ENCODE results near the gene ZNF202.
A peak's percentile ranks its signal among the peaks of the same experiment; 100 is the strongest.
"Not testable (repeated sequence)": the region's sequence is repeated elsewhere in the genome, so short reads cannot be mapped to it uniquely, and the experiment has no call there.

Gene ZNF202

GRCh38 chr11:123741159-123742030, at the start of gene ZNF202:
Gene ZNF202, minus strand, starts transcription at chr11:123741660. Its CDS starts 10,772 bp downstream, at chr11:123730888.
- DNase-seq (ENCODE audit: low spot score), result peak; percentile 92

DNA sequence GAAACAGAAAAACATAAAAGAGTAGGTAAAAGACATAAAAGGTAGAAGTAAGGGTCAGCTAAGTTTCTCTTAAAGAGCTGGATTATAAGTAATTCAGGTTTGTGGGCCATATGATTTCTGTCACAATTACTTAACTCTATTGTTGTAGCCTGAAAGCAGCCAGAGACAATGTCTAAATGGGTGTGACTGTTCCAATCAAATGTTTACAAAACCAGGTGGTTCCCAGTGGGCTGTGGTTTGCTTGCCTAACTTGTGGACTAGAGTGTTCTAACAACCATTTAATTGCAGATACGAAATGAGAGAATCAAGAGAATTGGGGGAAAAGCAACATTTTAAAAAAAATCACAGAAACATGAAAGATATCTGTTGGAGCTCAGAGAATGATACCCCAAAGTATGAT, 42.1 kb upstream of the ZNF202 start:
- no peak for DNase-seq (ENCODE audit: low spot score)

- no peak for DNase-seq (ENCODE audit: low spot score)
Measured at GRCh38 chr11:123778511-123778910, 37.1 kb upstream of the ZNF202 start.

- DNase-seq (ENCODE audit: low spot score), result no peak
Measured at GRCh38 chr11:123775715-123776549, 34.5 kb upstream of the ZNF202 start.

DNA sequence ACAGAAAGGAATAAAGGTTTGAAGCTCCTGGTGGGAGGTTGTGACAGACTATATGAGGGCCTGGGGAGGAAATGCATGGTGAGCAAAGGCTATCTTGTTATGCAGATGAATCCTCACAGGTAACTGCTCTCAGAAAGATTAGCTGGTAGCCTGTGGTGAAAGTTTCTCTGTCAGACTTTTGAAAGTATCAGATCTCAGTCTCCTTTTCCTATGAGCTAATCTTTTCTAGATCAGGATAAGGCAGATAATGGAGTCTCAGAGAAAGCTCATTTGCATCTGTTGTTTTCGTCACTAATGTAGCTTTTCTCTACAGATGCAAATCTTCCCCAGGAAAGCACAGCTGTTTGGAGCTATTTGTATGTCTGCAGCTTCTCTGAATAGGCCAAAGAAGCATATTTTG, 33.8 kb upstream of the ZNF202 start:
- DNase-seq (ENCODE audit: low spot score), result no peak

- no peak for DNase-seq (ENCODE audit: low spot score)
Measured at GRCh38 chr11:123773959-123774358, 32.5 kb upstream of the ZNF202 start.

DNA sequence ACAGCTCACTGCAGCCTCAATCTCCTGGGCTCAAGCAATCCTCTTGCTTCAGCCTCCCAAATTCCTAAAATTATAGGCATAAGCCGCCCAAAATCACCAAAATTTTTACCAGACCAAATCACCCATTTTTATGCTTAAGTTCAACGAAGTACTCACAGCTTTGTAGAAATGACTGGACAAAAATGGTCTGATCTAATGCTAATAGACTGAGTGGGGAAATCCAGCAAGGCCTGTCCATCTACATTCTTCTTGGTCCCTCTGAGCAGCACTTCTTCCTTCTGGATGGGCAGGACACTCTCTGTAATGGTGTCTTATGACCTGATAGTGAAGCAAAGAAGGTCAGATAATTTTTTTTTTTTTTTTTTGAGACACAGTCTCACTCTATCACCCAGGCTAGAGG, 31.6 kb upstream of the ZNF202 start:
- DNase-seq (ENCODE audit: low spot score), result no peak

- DNase-seq (ENCODE audit: low spot score), result no peak
Measured at GRCh38 chr11:123771664-123772063, 30.2 kb upstream of the ZNF202 start.

DNA sequence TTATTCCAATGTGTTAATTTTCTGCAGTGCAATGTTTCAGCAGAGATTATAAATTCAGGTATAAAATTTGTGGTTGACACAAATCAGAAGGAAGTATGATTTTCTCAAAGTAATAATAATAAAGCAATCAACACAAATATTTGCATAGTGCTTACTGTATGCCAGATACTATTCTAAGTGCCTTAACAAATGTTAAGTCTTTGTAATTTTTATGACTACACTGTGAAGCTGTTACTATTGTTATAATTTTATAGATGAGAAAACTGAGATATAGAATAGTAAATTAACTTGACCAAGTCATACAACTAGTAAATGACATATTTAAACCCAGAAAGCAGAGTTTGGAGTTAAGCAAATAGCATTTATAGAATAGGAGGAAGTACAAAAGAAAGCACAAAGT, 29.3 kb upstream of the ZNF202 start:
- no peak for DNase-seq (ENCODE audit: low spot score)

- DNase-seq (ENCODE audit: low spot score), result no peak
Measured at GRCh38 chr11:123765601-123766000, 24.1 kb upstream of the ZNF202 start.

GRCh38 chr11:123762422-123762821, 21.0 kb upstream of the ZNF202 start:
- no peak for DNase-seq (ENCODE audit: low spot score)

DNA sequence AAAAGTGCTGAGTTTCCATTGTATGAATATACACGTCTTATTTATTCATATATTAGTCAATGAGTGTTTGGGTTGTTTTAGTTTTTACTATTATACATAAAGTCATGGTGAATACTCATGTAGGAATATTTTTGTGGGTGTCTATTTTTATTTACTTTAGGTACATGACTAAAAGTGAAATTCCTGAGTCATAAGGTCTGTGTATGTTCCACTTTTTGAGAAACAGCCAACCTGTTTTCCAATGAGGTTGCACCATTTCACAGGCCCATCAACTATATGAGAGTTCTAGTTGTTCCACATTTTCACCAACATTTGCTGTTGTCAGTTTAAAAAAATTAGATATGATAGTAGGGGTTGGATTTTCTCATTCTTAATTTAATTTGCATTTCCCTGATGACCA, 19.4 kb upstream of the ZNF202 start:
- DNase-seq (ENCODE audit: low spot score), result peak; percentile 58

GRCh38 chr11:123757976-123758375, 16.5 kb upstream of the ZNF202 start:
- DNase-seq (ENCODE audit: low spot score), result no peak

- DNase-seq (ENCODE audit: low spot score), result no peak
Measured at GRCh38 chr11:123755813-123756212, 14.4 kb upstream of the ZNF202 start.

DNA sequence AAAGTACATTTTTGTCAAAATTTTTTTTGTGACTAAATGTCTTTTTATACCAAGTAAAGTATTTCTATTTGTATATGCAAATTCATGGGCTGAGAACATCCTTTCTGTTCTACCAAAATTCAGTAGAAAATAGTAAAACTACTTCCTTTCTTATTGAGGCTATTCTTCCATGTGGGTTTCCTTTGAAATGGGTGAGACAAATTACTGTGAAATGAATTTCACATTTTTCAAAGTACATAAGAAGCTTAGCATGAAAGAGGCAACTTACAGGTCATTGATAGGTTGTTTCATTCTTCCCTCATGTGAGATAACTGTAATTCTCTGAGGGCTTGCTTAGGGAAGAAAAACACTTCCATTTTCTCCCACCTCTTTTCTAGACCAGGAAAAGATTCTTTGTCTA, 13.9 kb upstream of the ZNF202 start:
- no peak for DNase-seq (ENCODE audit: low spot score)

DNA sequence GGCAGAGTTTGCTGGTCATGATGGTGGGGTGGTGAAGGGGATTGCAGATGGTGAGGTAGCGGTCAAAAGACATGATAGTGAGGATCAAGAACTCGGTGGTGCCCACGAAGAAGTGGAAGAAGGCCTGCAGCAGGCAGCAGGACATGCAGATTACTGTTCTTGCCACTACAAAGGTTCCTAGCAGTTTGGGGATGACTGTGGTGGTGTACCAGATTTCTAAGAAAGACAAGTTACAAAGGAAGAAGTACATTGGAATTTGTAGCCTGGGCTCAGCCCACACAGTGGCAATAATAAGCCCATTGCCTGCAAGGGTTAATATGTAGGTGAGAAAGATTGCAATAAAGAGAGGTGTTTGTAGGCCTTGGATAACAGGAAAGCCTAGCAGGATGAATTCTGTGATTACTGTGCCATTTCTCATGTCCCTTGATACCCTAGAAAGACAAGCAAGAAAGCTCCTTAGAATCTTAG, 12.7 kb upstream of the ZNF202 start, which contains the start of gene OR6X1:
TSS of gene OR6X1 (minus strand) at position 418 of the 468 bp plus-strand sequence. CDS start at position 418, 0 bp downstream.
- DNase-seq (ENCODE audit: low spot score), result no peak

DNA sequence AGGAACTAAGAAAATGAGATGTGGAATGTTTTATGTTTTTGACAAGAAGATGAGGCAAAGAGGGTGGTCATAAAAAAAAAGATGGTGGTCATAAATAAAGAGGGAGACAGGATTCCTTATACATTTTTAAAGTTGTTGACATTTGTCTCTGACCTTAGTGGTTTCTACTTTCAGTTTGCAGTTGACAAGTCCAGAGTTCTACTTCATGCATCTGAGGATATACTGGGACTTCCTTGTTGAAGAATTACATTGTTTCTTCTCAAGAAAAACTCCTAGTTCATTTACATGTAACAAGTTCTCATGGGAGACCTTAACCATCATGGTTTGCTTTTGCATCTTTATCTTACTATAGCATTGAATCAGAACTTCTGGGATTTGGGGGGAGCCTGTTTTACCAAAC, 11.7 kb upstream of the ZNF202 start:
- DNase-seq (ENCODE audit: low spot score), result no peak

DNA sequence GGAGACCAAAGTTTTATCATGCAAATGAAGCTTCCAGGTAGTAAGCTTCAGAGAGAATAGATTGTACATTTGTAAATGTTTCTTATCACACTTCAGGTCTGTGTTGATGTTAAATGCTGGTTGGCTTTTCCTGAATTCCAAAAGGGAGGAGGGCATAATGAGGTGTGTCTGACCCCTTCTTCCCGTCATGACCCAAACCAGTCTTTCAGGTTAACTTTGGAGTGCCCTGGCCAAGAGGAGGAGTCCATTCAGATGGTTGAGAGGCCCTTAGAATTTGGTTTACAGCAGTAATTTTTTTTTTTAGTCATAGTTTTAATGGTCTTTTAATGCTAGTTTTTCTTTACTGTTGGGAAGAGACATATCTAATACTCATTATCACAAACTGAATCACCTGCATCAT, 10.3 kb upstream of the ZNF202 start:
- no peak for DNase-seq (ENCODE audit: low spot score)

- not testable (repeated sequence) for DNase-seq (ENCODE audit: low spot score)
Measured at GRCh38 chr11:123748349-123748748, 6.9 kb upstream of the ZNF202 start.

DNA sequence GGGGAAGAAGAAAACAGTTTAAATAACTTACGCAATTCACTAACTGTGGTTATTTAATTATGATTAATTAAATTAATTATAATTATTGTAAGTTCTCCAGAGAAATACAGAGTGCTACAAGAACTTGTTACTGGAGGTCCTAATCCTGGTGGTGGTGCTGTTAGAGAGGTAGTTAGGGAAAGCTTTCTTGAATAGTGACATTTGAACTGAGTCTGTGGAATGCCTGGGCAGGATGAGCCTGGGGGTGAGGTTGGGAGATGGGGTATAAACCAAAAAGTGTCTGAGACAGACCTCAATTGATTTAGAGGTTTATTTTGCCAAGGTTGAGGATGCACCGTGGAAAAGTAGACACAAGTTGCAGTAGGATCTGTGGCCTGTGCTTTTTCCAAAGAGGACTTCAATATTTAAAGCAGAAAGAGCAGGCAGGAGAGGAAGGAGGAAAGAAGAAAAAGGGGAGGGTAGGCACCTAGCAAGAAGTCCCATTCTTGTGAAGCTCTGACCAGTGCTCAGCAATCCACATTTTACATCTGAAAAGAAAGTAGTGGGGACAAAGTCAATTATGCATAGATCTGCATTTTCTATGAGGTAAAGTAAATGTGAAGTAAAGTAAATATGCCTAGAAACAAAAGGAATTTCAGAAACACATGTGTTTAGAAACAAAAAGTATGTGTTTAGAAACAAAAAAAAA, 4.4 kb upstream of the ZNF202 start:
- DNase-seq (ENCODE audit: low spot score), result no peak

DNA sequence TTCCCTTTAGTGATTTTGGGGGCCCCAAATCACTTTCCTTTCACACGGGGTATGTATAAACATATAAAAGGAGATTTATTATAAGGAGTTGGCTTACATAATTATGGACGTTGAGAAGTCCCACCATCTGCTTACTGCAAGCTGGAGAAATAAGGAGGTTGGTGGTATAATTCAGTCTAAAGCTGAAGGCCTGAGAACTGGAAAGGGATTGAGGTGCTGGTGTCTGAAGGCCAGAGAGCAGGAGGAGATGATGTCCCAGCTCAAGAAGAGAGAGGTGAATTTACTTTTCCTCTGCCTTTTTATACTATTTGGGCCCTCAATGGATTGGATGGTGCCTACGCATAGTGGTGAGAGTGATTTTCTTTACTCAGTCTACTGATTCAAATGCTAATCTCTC, 1.3 kb upstream of the ZNF202 start:
- DNase-seq (ENCODE audit: low spot score), result no peak

GRCh38 chr11:123742031-123742723, 717 bp upstream of the ZNF202 start:
- DNase-seq (ENCODE audit: low spot score), result no peak

All from activated CD4-positive, alpha-beta T cell treated with anti-CD3 and anti-CD28 coated beads, Interleukin-2, Interleukin-4, amounts not matched to agents 100 ng/mL and 50 ng/mL, durations not matched to agents 16 hours and 8 hours (primary cell).